Uterus (tissue), 2 donors: ENCODE data around the gene FSTL5.

Experiments
- CTCF ChIP-seq, 4 experiments: fragments of 200-600 bp in 2 of 4; fragments of 450-650 bp in 2 of 4; sonication (generic) in 2 of 4; IDR thresholded peaks; one replicate each; pipeline ENCODE4 v1.5.1; 2016 to 2019; ENCODE audit warnings: antibody characterized with exemption in 4 of 4, mild to moderate bottlenecking in 2 of 4, moderate library complexity in 1 of 4
- POLR2A ChIP-seq, 2 donors: fragments of 450-650 bp; IDR thresholded peaks; one replicate each; pipeline ENCODE4 v1.6.1; 2016; ENCODE audit warnings: antibody characterized with exemption in 2 of 2, mild to moderate bottlenecking in 1 of 2, moderate library complexity in 1 of 2

- no peak for TF ChIP-seq CTCF (IDR thresholded peaks at IDR 0.05)
- no peak for TF ChIP-seq POLR2A (IDR thresholded peaks at IDR 0.05)
These were observed 396.7 kb downstream of the FSTL5 start for GRCh38 chr4:161767116-161767515.
